ENCODE results near the gene CDCA7.

GRCh38 chr2:173390036-173390435 is 35.4 kb downstream of the CDCA7 start:
- TF ChIP-seq ZNF274 (IDR thresholded peaks at IDR 0.05; ENCODE audit: low read depth, low read length): no peak
- TF ChIP-seq SUZ12 (IDR thresholded peaks at IDR 0.05; ENCODE audit: extremely low read depth, insufficient read depth, insufficient read length): no peak
- TF ChIP-seq YY1 (IDR thresholded peaks at IDR 0.05; ENCODE audit: insufficient read depth, insufficient read length): no peak

All from NT2/D1 (cell line).